NB4 (cell line): Measurements from ENCODE around the gene FAM120B.

Experiments used
- DNase-seq: peaks from one replicate; pipeline ENCODE4 v3.0.0; 2010; ENCODE audit warnings: low read depth
- H3K4me3 ChIP-seq: one replicate; pipeline ENCODE4 v1.5.1; 2011; ENCODE audit warnings: mild to moderate bottlenecking, low read depth, low read length, moderate library complexity
- CTCF ChIP-seq: IDR thresholded peaks from one replicate; pipeline ENCODE4 v1.5.1; 2012; ENCODE audit warnings: low read depth, low read length
- MAX ChIP-seq: IDR thresholded peaks from 2 replicates; pipeline ENCODE4 v1.6.1; 2011; ENCODE audit warnings: low read depth, low read length
- MYC ChIP-seq: IDR thresholded peaks from 2 replicates; pipeline ENCODE4 v1.6.1; 2011; ENCODE audit warnings: low read depth, low read length
- POLR2A ChIP-seq: IDR thresholded peaks from 2 replicates; pipeline ENCODE4 v1.6.1; 2011; ENCODE audit warnings: mild to moderate bottlenecking; ENCODE audit not compliant: insufficient read length; ENCODE audit errors: extremely low read depth

The FAM120B gene

GRCh38 chr6:170442596-170442995 lies 136.0 kb downstream of the FAM120B start:
- TF ChIP-seq POLR2A, result no peak
- TF ChIP-seq CTCF, result no peak
- H3K4me3 ChIP-seq, result no peak overlapping the region
- no peak for DNase-seq

GRCh38 chr6:170443151-170443662 lies 136.6 kb downstream of the FAM120B start:
- TF ChIP-seq CTCF, result peak; percentile 19
- TF ChIP-seq MAX, result no peak
- H3K4me3 ChIP-seq, result no peak overlapping the region
- DNase-seq, result peak; percentile 40

- DNase-seq, result no peak
- H3K4me3 ChIP-seq, result no peak overlapping the region
- no peak for TF ChIP-seq MAX
- TF ChIP-seq MYC, result no peak
Measured at GRCh38 chr6:170444056-170444591, 137.6 kb downstream of the FAM120B start.

GRCh38 chr6:170444811-170445211 lies 138.3 kb downstream of the FAM120B start:
- no peak overlapping the region for H3K4me3 ChIP-seq
- TF ChIP-seq MYC, result no peak
- no peak for TF ChIP-seq POLR2A
- TF ChIP-seq MAX, result peak; percentile 29; the same call in 1 of the 2 replicates
- TF ChIP-seq CTCF, result no peak
- peak; percentile 79 for DNase-seq

GRCh38 chr6:170445487-170445886 lies 138.9 kb downstream of the FAM120B start:
- DNase-seq, result peak; percentile 98
- peak overlapping the region; percentile 34 for H3K4me3 ChIP-seq
- no peak for TF ChIP-seq POLR2A
- peak; percentile 57; the same call in 1 of the 2 replicates for TF ChIP-seq MAX
- TF ChIP-seq CTCF, result no peak
- TF ChIP-seq MYC, result peak; percentile 27; the same call in 1 of the 2 replicates

GRCh38 chr6:170445971-170446370 lies 139.4 kb downstream of the FAM120B start:
- TF ChIP-seq MYC, result no peak
- DNase-seq, result peak; percentile 48
- peak overlapping the region; percentile 34 for H3K4me3 ChIP-seq

DNA sequence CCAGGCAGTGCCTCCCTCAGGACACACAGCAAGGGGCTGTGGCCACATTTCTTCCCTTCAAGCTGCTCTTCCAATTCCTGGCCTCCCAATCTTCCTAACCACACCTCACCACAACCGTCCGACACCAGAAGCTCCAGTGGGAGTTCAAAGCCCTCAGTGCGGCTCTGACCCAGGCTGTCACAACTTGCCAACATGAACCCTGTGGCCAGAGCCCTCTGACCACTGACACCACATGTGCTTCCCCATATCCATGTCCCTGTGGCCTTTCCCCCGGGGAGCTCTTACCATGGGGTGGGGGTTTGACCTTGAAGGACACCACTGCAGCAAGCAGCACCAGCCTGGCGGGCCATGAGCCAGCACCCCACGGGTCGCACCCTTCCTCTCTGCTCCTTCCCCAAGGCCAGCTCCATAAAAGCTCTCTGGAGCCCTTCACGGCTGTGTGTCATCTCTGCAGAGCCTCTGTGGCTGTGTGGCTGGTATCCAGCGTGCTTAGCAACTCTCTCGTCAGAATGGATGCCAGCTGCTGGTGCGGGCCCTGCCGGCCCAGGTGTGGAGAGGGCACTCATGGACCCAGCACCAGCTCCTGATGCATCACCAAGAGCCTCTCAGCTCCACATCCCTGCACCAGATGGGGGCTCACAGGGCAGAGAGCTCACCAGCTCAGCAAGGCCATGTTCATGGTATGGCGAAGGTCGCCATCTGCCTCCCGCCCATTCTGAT lies 140.4 kb downstream of the FAM120B start:
- DNase-seq, result peak; percentile 62
- H3K4me3 ChIP-seq, result no peak overlapping the region
- TF ChIP-seq CTCF, result no peak
- TF ChIP-seq MYC, result no peak
- TF ChIP-seq POLR2A, result no peak
- TF ChIP-seq MAX, result no peak
